Testis (tissue), 5 donors: ENCODE measurements around the gene PYDC1. TPM values are rescaled to one million over a fixed set of nuclear protein-coding genes. Genes with fewer than 3 reads are reported as not detected.

Source experiments
- DNase-seq: peaks from one replicate; pipeline ENCODE4 v3.0.0-alpha.2; 2019
- H3K27ac ChIP-seq, 2 donors: fragments of 200-600 bp; sonication (generic); one replicate each; pipeline ENCODE4 v1.5.1; 2019
- H3K27me3 ChIP-seq: fragments of 200-600 bp; sonication (generic); one replicate; pipeline ENCODE4 v1.5.1; 2019
- H3K36me3 ChIP-seq: fragments of 200-600 bp; sonication (generic); one replicate; pipeline ENCODE4 v1.5.1; 2017; ENCODE audit warnings: low read depth; ENCODE audit errors: missing control alignments
- H3K4me1 ChIP-seq: fragments of 200-600 bp; sonication (generic); one replicate; pipeline ENCODE4 v1.5.1; 2019
- H3K4me3 ChIP-seq, 2 donors: fragments of 200-600 bp; sonication (generic); one replicate each; pipeline ENCODE4 v1.5.1; 2017 to 2019
- H3K9me3 ChIP-seq: fragments of 200-600 bp; sonication (generic); one replicate; pipeline ENCODE4 v1.5.1; 2017
- CTCF ChIP-seq, 3 experiments: fragments of 450-650 bp in 2 of 3; fragments of 200-600 bp in 1 of 3; sonication (generic) in 1 of 3; IDR thresholded peaks; one replicate each; pipeline ENCODE4 v1.5.1; 2016 to 2019; ENCODE audit warnings: antibody characterized with exemption in 3 of 3, mild to moderate bottlenecking in 2 of 3, moderate library complexity in 1 of 3
- POLR2A ChIP-seq: fragments of 450-650 bp; IDR thresholded peaks from one replicate; pipeline ENCODE4 v1.6.1; 2017; ENCODE audit warnings: antibody characterized with exemption, mild to moderate bottlenecking, moderate library complexity
- WGBS, 2 donors: methylation state at CpG; one replicate each; pipeline ENCODE4 v1.1.5; 2018; 5-methylcytosine and 5-hydroxymethylcytosine counted together
- intact Hi-C: fragments of 100-400 bp; cut with DNase I; formaldehyde crosslinking; loops from one replicate; pipeline ENCODE4 v1.15.1; 2023; ENCODE audit warnings: low total_unique reads
- long read RNA-seq, 2 donors: transcript quantifications; one replicate each; lab custom pipeline, GENCODE V29; 2026
- polyA plus RNA-seq: library from polyadenylated mRNA; stranded (reverse); fragments of 350-450 nt; fragmentation: Illumina TruSeq; extraction: RNeasy Lipid Tissue Mini Kit (QIAGEN cat#74804); gene quantifications from one replicate; pipeline ENCODE4 v1.2.3, GENCODE V29; 2014; ENCODE audit warnings: low read depth, low replicate concordance; ENCODE audit not compliant: insufficient read depth
- total RNA-seq, 2 donors: library from RNA; depleted of rRNA; stranded (reverse); fragments of >200 nt; gene quantifications; one replicate each; pipeline ENCODE4 v1.2.3, GENCODE V29; 2016

Gene PYDC1
- not detected for total RNA-seq
- polyA plus RNA-seq = not detected
- long read RNA-seq, donor 1, partial matches to known transcripts = 0 of 1 reads
- long read RNA-seq, donor 1, other reads (novel, unspliced or antisense) = 0 of 1 reads
- long read RNA-seq, donor 2, partial matches to known transcripts = 0 of 1 reads
- long read RNA-seq, donor 2, other reads (novel, unspliced or antisense) = 0 of 1 reads

GRCh38 chr16:31216422-31217135, at the start of gene PYDC1:
Gene PYDC1, minus strand, starts transcription at chr16:31217135. Its CDS starts 107 bp downstream, at chr16:31217028.
- Histone ChIP-seq H3K9me3 (no peaks in the 10 kb centered on the region), H3K36me3 (no peaks in the 10 kb centered on the region), H3K4me1 (peaks cover 16% of the 10 kb centered on the region), H3K27ac (no peak within 1 kb of the TSS), H3K27me3 (no peaks in the 10 kb centered on the region), H3K4me3 (peak within 1 kb of the TSS in 1 of 2 donors; percentile 54)
- TF ChIP-seq POLR2A = no peak
- no peak for TF ChIP-seq CTCF (IDR thresholded peaks at IDR 0.05)
- 4% methylated on average over 10 to 52 of the region's 52 CpGs for WGBS, 2 donors
- intact Hi-C loops = no loop called here
- DNase-seq = no peak

GRCh38 chr16:31265329-31266245, 48.7 kb upstream of the PYDC1 start:
- WGBS, 2 donors = 68 to 76% methylated on average over 17 to 20 of the region's 20 CpGs
- H3K36me3 ChIP-seq = no peaks in the 10 kb centered on the region
- H3K27me3 ChIP-seq = no peaks in the 10 kb centered on the region
- TF ChIP-seq CTCF (IDR thresholded peaks at IDR 0.05) = no peak
- no peak for TF ChIP-seq POLR2A
- H3K4me3 ChIP-seq = no peak overlapping the region
- H3K27ac ChIP-seq = no peak overlapping the region
- no peaks in the 10 kb centered on the region for H3K9me3 ChIP-seq
- H3K4me1 ChIP-seq = no peaks in the 10 kb centered on the region
- DNase-seq = no peak
- intact Hi-C loops = no loop called here

- H3K36me3 ChIP-seq = no peaks in the 10 kb centered on the region
- 78 to 90% methylated on average over 3 of the region's 3 CpGs for WGBS, 2 donors
- no peaks in the 10 kb centered on the region for H3K27me3 ChIP-seq
- H3K4me1 ChIP-seq = no peaks in the 10 kb centered on the region
- TF ChIP-seq CTCF (IDR thresholded peaks at IDR 0.05) = no peak
- no peak for TF ChIP-seq POLR2A
- H3K4me3 ChIP-seq = no peak overlapping the region
- H3K27ac ChIP-seq = no peak overlapping the region
- no peaks in the 10 kb centered on the region for H3K9me3 ChIP-seq
- no peak for DNase-seq
- intact Hi-C loops = no loop called here
Observed at GRCh38 chr16:31262084-31262483, 45.1 kb upstream of the PYDC1 start.

GRCh38 chr16:31260136-31260931, 43.4 kb upstream of the PYDC1 start:
- Histone ChIP-seq H3K4me3 (no peak overlapping the region), H3K27ac (no peak overlapping the region), H3K9me3 (no peaks in the 10 kb centered on the region), H3K4me1 (no peaks in the 10 kb centered on the region), H3K27me3 (no peaks in the 10 kb centered on the region), H3K36me3 (no peaks in the 10 kb centered on the region)
- WGBS, 2 donors = 81% methylated on average over 14 of the region's 14 CpGs
- no peak for TF ChIP-seq CTCF (IDR thresholded peaks at IDR 0.05)
- no peak for TF ChIP-seq POLR2A
- intact Hi-C loops = no loop called here
- no peak for DNase-seq
